K562 (cell line): ENCODE results near the gene CACNA2D4. TPM values are rescaled to one million over a fixed set of nuclear protein-coding genes. Genes with fewer than 3 reads are reported as not detected.

ENCODE experiments used
- CHD7 ChIP-seq: fragments of 200-600 bp; sonication (generic); IDR thresholded peaks from one replicate; pipeline ENCODE4 v1.6.1; 2012; ENCODE audit warnings: mild to moderate bottlenecking, low read depth, low read length, inconsistent platforms
- FUS ChIP-seq: fragments of 200-400 bp; formaldehyde crosslinking; optimal IDR thresholded peaks from 2 replicates; pipeline ENCODE3; 2017; ENCODE audit warnings: low read depth, low read length
- REST ChIP-seq, 2 experiments: fragments of 450-650 bp; formaldehyde crosslinking in 1 of 2; IDR thresholded peaks; 2 replicates each; pipeline versions ENCODE4 v1.4.0 to v1.6.1; 2014 to 2020; ENCODE audit warnings: mild to moderate bottlenecking in 2 of 2, borderline replicate concordance in 1 of 2, low read depth in 1 of 2
- ZNF696 ChIP-seq: fragments of 250-450 bp; sonication (Bioruptor Pico); conservative IDR thresholded peaks from 2 replicates; pipeline ENCODE4 v1.4.0; 2020; ENCODE audit warnings: mild to moderate bottlenecking, moderate library complexity
- polyA plus RNA-seq, 8 experiments: library from polyadenylated mRNA; depleted of rRNA in 4 of 8; stranded (reverse) in 5 of 8; unstranded in 3 of 8; fragments of >200 nt; fragmentation: Nextera tagmentation in 2 of 8; fragmentation: Illumina TruSeq in 1 of 8; extraction: Ambion mirVana in 2 of 8; extraction: Trizol in 1 of 8; gene quantifications; 2 replicates each; pipeline versions ENCODE4 v1.2.1 to v1.2.3, GENCODE V29; 2011 to 2014; ENCODE audit warnings: inconsistent platforms in 1 of 8, missing spikeins in 1 of 8
- total RNA-seq, 7 experiments: library from RNA; depleted of rRNA in 6 of 7; stranded (reverse); fragments of >200 nt in 6 of 7; fragmentation: Illumina TruSeq in 2 of 7; extraction: Trizol in 2 of 7; gene quantifications; 2 replicates each; pipeline versions ENCODE4 v1.2.1 to v1.2.3, GENCODE V29; 2011 to 2021; ENCODE audit warnings: low replicate concordance in 1 of 7

Gene CACNA2D4
- total and polyA plus RNA-seq, 9 of the 15 experiments (the other 6 are each of a cell fraction or from before 2014, with no cell fraction given) = 0.04 to 0.69 (median 0.40) TPM; not detected in 3

DNA sequence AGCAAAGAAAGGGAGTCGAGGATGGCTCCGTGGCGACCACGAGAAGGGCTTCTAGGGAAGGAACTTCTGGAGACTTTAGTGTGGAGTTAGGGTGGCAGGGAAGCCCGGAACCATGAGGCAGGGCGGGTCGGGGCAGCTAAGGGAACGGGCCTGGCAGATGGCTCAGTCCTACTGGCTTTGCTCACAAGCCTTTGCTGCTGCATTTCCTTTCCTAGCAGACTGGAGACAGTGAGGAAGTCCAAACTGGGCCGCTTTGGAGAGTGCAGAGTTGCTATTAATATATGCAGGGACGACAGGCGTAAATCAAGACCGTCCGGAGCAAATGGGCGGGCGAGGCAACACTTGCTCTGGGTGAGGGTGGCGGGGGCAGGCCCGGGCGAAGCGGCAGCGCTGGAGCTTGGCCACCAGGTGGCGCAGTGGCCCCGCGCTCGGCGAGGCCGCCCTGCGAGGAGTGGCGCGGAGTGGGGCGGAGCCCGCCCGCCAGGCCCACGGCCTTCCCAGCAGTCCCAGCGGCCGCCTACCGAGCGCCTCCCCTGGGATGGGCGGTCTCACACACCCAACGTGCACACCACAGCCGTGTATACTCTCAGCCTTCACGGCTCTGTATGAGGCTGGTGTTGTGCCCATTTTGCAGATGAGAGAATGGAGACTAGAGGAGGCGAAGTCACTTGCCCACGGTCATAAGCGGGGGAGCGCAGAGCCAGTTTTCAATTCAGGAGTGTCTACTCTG is 122.5 kb downstream of the CACNA2D4 start (continued):
- TF ChIP-seq REST (IDR thresholded peaks at IDR 0.05; ENCODE audit: borderline replicate concordance) (peak; percentile 93), REST (CRISPR knock-in tag; IDR thresholded peaks at IDR 0.05; ENCODE audit: low read depth) (no peak), ZNF696 (no peak), CHD7 (no peak), FUS (no peak)
